Measurements from ENCODE around the gene TMEM115.
A peak's percentile ranks its signal among the peaks of the same experiment; 100 is the strongest.

Gene TMEM115

DNA sequence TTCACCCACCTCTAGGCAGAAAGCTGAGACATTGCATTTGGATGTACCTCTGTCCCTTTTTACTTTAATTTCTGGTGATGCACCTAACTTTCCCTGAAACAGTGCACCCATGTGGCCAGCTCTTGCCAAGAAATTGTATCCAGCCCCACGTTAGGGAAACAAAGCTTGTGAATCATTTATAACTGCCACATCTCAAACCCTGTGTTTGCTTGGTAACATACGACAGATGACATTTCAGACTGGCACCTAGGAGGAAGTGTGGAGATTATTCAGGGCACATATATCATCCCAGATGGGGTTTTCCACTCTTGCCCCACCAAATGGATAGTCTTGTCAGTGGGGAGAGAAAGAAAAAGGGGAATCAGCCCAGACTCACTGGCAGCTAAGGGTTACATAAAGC, 6.5 kb downstream of the TMEM115 start:
- DNase-seq (ENCODE audit: low spot score): no peak

DNA sequence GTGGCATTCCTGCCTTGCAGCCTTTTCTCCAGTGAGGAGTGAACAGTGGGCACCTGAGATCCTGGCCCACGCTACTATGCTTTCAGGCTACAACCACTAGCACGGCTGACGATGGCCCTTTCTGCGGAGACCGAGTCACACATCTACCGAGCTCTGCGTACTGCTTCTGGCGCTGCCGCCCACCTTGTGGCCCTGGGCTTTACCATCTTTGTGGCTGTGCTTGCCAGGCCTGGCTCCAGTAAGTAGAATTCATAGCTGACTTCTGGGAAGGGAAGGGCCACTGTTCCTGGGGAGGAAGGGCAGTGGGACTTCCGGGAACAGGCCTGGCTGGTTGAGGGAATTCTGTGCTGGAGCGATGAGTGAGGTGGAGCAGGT, 8.0 kb downstream of the TMEM115 start:
- no peak for DNase-seq (ENCODE audit: low spot score)

DNA sequence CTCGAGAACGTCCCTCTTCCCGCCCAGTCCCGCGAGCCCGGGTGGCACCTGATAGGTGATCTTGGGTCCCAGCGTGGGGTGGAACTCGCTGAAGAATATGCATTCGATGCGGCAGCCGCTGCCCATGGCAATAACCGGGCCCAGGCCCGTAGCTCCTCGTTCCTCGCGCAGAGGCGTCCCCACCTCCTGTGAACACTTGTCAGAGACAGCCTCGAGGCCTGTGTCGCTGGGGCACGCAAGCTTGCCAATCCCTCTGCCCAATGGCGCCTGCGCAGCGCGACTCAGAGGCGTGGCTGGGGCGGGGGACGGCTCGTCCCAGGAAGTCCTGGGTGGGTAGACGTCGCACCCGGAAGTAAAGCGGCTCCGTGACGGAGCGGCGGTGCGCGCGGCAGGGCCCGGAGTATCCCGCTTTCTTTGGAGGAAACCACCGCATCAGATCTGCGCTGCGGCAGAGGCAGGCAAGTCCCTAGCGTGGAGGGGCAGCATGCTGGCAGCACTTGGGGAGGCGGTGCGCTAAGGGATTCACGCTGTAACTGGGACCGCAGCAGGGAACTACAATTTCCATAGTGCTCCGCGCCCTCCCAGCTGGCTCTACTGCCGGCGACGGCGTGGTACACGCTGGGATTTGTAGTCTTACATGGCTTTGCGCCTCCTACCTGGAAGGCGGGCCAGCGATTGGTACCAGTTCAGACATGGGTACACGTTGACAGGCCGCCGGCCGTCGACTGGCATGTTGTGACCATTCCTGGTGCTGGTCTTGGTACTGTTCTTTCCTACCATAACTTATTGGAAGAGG, 8.6 kb downstream of the TMEM115 start, which contains the start of the genes CYB561D2 and NPRL2:
Gene CYB561D2, plus strand, starts transcription at position 336 of the 796 bp plus-strand sequence. CDS start 572 bp downstream, outside the sequence.
Gene NPRL2, minus strand, starts transcription at position 249 of the 796 bp plus-strand sequence. Its CDS starts 123 bp downstream, at position 126.
- peak; percentile 97 for DNase-seq (ENCODE audit: low spot score)

DNA sequence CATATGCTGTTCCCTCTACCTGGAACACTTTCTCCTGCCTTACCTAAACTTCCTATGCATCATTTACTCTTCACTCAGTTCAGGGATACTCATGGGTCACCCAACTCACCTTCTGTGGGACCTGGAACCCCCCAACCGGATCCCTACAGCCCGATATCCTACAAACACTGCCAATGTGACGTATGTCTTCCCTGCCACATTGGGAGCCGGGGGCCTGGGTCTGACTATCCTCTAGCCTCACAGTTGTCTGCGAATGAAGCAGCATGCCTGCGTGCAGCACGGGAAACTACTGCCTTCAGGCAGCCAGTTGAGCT, 9.2 kb downstream of the TMEM115 start:
- no peak for DNase-seq (ENCODE audit: low spot score)

DNA sequence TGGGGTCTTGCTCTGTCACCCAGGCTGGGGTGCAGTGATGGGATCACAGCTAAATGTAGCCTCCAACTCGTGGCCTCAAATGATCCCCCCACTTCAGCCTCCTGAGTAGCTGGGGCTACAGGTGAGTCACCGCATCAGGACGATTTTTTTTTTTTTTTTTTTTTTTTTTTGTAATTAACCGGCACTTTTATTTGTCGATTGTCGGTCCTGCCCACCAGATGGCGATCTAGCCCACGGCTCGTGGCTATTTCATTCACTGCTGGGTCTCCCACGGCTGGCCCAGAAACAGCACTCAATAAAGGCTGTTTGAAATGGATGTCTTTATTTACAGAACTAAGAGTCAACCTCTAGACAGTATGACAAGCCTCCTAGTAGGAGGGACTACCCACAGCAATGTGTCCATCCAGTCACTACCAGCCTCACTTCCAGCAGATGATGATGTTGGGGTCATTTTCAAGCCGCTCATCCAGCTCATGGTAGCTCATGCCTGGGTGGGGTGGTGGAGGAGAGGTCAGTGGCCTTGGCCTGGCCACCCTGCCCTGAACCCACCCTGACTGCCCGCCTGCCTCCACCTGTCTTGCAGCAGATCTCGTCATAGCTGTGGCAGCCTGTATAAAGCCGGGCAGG, 12.0 kb downstream of the TMEM115 start:
- DNase-seq (ENCODE audit: low spot score): peak; percentile 75

DNA sequence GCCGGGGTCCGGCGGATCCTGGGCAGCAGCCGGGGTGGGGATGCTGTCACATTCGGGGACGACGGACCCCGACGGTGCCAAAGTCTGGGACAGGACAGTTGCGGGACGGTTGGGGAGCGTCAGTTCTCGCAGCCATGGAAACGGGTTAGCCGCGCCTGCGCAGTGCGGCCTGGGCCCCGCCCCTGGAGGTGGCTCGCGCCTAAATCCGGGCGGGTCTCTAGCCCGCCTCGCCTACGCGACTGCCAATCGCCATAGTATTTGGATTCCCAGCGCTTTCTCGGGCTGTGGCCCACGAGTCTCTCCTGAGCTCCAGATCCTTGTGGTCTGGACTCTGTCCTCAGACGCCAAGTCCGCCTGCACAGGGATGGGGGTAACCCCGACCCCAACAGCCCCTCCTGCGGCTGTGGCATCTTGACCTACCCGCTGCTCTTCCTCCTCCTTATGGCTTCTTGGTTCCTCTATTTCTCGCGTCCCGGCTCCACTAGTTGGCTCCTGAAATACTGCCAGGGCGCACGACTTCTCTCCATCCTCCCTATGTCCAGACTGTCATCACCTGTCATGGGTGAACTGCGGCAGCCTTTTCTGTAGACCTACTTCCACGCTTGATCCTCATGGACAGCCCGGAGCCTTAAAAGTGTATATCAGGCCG, 13.6 kb downstream of the TMEM115 start, which contains the start of gene ZMYND10:
Gene ZMYND10, minus strand, starts transcription at position 147 of the 649 bp plus-strand sequence. CDS start 153 bp downstream, outside the sequence.
- peak; percentile 90 for DNase-seq (ENCODE audit: low spot score)

DNA sequence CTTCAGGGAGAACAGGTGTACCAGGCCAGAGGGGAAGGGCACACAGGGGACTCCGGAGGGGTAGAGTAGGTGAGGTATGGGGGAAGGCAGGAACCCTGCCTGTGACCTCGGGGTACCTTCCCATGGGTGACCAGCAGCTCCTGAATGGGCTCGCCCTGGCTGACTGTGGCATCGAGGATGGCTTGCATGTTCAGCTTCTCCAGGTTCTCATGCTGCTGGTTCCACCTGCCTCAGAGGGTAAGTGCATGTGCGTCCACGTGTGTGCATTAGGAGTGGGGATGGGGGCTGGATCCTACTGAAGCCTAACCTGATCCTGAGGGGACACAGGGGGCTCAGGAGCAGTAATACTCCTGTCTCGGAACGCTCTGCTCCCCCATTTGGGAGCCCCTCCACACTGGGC, 14.3 kb downstream of the TMEM115 start:
- no peak for DNase-seq (ENCODE audit: low spot score)

DNA sequence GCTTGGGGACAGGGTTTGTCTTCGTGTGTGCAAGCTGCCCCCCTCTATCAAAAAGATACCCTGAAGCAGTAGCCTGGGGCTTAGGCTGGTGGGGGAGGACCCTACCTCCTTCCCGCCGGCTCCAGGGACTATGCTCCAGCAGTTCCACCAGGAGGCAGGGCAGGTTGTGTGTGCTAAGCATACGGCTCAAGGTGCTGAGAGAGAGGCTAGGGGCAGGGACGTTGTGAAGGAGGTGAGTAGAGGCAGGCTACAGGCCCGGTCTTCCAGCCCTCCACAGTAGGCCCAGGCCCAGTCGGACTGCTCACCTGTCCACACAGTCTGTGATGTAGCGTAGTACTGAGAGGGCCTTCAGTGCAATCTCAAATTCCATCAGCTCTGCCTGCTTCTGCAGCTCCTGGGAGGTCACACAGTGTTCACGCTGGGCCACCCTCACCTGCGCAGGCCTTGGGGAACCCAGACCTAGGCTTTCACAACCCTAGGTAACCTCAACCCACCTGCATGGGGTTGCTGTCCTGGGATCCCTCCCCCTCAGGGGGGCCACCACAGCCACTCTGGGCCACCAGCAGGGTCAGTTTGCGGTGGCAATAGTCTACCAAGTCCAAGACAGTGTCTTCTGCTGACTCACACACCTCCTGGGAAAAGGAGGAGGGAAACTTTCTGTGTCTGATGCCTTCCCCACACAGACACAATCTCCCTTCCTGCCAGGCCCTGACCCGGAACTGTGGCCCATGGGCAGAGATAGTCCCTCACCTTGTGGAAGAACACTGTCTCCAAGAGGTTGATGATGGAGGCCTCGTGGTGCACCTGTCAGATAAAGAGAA, 16.3 kb downstream of the TMEM115 start:
- DNase-seq (ENCODE audit: low spot score): no peak

DNA sequence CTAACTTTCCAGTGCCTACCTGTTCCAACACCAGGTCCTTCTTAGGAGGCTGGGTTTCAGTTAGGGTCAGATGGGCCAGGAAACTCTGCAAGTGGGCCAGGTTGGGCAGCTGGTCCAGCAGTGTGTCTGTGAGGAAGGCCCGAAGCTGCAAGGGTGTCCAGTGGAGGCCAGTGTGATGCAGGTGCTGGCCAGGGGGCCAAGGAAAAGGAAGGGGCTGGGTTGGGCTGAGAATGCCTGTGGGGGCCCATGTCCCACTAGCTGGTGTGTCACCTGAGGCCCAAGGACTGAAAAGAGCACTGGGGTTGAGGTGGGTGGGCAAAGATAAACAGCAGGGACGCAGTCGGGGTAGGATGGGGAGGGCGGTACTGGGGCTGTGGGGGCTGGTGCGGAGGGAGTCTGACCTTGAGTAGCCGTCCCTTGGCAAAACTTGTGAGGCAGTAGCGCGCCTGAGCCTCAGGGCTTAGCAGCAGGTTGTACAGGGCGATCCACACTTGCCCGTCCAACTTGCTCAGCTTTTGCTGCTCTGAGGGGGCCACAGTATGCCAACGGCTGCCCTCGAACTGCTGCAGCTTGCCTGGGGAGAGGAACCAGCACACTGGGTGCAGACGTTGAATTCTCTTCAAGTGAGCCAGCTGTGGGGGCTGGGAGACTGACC, 17.2 kb downstream of the TMEM115 start:
- DNase-seq (ENCODE audit: low spot score): no peak

DNA sequence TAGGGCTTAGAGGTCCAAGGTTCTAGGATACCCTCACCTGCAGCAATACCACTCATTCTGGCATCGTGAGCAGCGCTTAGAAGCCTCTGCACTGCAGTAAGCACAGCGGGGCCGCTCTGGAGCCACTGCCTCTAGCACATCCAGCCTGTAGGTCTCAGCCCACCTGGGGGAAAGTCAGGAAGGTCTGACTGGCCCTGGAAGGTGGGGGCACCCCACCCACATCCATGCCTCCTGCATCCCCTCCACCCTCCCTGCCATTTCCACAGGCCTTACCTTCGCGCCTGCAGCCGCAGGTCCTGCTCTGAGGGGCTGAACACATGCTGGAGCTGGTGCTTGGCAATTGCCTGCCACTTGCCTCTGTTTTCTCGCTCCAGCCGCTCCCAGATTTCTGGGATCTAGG, 17.8 kb downstream of the TMEM115 start:
- no peak for DNase-seq (ENCODE audit: low spot score)

DNA sequence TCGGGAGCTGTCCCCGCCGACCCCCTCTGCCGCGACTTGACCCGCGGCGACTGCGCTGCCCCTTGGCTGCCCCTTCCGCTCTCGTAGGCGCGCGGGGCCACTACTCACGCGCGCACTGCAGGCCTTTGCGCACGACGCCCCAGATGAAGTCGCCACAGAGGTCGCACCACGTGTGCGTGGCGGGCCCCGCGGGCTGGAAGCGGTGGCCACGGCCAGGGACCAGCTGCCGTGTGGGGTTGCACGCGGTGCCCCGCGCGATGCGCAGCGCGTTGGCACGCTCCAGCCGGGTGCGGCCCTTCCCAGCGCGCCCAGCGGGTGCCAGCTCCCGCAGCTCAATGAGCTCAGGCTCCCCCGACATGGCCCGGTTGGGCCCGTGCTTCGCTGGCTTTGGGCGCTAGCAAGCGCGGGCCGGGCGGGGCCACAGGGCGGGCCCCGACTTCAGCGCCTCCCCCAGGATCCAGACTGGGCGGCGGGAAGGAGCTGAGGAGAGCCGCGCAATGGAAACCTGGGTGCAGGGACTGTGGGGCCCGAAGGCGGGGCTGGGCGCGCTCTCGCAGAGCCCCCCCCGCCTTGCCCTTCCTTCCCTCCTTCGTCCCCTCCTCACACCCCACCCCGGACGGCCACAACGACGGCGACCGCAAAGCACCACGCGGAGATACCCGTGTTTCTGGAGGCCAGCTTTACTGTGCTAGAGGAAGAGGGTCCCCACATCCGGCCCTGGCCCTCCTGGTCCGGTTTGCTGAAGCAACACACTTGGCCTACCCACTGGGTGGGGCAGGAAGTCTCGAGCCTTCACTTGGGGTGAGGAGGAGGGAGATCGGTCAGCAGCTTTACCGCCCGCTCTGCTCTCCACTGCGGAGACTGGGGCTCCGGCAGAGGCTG, 18.6 kb downstream of the TMEM115 start, which contains the start of gene RASSF1:
Gene RASSF1, minus strand, starts transcription at position 389 of the 882 bp plus-strand sequence. Its CDS starts 31 bp downstream, at position 358.
- DNase-seq (ENCODE audit: low spot score): peak; percentile 69

DNA sequence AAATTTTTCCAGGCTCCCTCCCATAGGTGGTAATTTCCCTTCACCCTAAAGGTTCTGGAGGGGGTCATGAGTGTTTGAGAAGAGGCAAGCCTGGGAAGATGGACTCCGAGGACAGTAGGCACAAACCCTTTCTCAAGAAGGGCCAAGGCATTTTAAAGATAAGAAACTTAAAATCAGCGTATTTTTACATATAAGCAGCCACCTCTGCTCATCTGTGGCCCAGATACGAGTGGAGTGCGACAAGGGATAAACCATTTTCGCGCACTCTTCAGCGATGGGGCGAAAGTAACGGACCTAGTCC, 19.2 kb downstream of the TMEM115 start:
- no peak for DNase-seq (ENCODE audit: low spot score)

DNA sequence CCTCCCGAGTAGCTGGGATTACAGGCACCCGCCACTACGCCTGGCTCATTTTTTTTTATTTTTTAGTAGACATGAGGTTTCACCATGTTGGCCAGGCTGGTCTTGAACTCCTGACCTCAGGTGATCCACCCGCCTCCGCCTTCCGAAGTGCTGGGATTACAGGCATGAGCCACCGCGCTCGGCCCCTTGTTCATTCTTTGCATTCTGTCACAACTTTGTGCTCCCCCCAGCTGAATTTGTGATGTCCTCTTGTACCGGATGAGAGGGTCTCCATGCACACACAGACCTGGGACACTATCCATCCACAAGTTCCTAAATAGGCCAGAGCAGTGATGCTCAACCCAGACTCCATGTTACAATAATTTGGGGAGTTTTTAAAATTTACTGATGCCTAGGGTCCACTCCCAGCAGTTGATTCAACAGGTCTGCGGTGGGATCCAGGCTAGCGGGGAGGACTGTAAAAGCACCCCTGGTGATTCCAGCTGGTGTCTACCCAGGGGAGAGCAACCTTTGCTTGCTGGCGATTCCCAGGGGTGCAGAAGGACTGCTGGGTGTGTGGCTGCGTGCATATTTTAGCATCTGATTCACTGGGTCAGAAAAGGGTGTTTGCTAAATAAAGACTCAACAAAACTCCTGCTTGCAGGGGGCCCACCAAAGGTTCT, 19.7 kb downstream of the TMEM115 start:
- DNase-seq (ENCODE audit: low spot score): peak; percentile 53

DNA sequence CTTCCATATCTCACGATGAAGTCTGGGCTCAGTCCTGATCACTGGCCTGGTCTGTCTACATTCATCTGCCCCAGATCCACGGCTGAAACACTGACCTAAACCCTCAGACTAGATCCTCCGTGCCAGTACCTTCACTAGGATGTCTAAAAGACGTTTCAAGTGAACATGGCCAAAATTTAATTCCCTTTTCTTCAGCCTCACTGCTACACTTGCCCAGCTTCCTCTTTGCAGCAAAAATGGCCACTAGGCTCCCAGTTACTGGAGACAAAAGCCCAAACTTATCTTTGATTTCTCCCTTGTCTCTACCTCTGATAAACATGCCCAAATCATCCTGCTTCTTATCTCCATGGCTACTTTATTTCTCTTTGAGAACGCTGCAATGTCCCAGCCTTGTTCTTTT, 20.4 kb downstream of the TMEM115 start:
- no peak for DNase-seq (ENCODE audit: low spot score)

DNA sequence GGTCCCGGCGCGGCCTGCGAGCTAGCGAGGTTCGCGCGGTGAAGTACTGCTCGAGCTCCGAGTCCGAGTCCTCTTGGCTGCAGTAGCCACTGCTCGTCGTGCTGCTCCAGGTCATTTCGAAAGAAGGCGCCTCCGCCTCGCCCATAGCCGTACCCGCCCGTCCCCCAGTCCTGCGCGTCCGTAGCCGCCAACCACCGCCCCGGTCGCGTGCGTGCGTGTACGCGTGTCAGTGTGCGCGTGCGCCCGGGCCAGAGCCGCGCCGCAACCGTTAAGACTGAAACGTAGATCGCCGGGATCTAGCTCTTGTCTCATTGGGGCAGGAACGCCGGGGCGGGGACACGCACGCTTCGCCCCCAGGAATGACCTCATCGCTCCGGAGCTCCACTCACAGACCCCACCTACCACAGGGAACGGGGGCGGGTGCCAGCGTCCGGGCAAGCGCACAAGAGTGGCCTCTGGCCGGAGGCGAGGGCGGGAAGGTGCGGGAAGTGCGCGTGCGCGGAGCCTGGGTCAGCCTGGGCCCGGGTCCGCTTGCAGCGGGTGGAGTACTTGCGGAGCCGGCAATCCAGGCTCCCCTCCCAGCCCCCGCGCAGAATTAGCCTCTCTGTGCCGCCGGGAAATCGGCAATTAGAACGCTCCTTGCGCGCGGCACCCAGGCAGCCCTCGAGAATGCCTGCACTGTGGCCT, 22.0 kb downstream of the TMEM115 start:
- peak; percentile 96 for DNase-seq (ENCODE audit: low spot score)

DNA sequence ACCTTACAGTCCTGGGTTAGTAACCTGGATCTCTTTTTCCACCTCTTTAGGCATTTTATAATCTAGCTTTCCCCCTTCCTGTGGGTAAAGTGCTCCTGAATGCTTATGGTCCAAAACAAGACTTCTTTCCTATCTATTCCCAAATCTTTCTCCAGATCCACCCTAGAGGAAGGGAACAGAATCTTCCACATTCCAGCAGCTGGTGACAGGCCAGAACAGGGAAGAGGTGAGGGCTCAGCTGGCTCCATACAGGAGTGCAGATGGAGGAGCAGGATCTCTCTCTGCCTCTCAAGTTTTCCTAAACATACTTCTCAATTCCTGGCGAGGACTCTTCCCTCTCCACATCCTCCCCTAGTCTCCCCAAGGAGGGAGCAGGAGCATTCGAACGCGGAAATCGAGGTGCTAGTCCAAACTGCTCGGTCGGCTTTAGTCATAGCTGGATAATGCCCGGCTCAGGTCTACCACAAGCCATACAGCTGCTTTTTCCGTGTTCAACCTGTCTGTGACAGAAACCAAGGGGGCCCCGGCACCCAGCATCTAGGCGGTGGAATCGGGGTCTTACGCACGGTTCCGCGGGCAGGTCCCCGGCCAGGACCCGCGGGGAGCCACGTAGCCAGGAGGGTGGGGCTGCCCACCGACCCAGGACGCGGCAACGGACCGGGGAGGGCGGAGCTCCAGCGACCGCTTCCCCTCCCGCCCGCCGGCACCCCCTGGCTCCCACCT, 22.7 kb downstream of the TMEM115 start:
- DNase-seq (ENCODE audit: low spot score): peak; percentile 73

DNA sequence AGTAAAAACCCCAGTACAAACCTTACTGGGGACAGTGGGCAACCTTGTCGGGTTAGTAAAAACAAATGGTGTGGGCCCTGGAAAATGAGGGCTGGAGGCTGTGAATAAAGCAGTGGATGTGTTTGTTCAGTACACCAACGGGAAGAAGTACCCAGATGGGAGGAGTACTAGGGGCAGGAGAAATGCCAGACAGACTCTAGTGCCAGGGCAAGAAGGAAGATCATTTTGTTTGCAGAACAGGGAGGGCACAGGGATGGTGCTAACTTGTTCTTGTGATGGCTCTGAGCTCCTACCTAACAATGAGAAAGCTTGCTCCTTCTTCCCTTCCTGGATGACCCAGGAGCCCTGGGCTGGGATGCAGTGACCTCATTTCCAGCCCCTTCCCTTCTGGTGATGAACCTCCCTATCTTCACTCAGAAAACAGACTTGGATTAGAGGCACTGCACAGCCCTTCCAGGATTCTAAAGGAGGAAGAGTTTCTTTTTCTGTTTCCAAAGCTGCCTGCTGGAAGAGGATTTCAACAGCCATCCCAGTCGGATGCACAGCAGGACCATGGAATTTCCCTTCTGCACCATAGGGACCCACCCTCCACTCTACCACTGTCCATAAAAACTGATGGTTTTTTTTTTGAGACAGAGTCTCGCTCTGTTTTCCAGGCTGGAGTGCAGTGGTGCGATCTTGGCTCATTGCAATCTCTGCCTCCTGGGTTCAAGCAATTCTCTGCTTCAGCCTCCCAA, 24.8 kb downstream of the TMEM115 start:
- no peak for DNase-seq (ENCODE audit: low spot score)

DNA sequence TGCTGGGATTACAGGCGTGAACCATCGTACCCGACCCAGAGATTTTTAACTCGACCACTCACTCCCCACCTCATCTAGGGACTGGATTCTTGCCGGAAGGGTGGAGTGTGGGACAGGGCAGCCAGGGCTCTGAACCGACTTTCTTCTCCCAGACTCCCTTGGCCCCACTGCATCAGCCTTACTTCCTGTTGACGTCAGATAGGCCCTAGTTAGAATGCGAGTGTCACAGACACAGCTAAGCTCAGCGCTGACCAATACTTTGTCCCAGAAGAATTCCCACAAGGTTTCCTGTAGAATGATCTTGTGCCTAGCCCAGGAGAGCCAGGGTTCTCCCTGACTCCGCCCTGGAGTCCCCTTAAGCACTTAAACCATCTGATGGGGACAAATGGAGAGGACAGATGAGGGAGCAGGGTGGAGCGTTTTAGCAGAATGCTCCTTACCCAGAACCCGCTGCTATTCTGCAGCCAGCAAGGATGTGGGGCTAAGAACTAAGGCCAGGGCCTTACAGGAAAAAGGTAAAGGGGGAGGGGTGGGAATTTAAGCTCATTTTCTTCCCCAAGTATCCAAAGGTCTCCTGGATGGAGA, 25.5 kb downstream of the TMEM115 start:
- DNase-seq (ENCODE audit: low spot score): no peak

Data from germinal center (tissue), 1 donor.